IMR-90 (cell line): Measurements from ENCODE around the gene DMXL2. TPM values are rescaled to one million over a fixed set of nuclear protein-coding genes. Genes with fewer than 3 reads are reported as not detected.

Experiments
- ATAC-seq: fragments of 200-7000 bp; cut with Tn5 transposase; 2 replicates; pipeline ENCODE4 v1.9.1; 2020; ENCODE audit warnings: low read depth, mild to moderate bottlenecking, moderate library complexity
- BruUV-seq: library from RNA; stranded (reverse); fragments of 400-500 nt; replicated peaks from 2 replicates; lab custom pipeline; 2021; lab: Mats Ljungman, UMichigan
- CTCF ChIA-PET: fragments of 300-600 bp; formaldehyde crosslinking; extraction: SDS; loops from one replicate; lab custom pipeline; 2021; ENCODE audit warnings: antibody characterized with exemption; lab: Yijun Ruan, JAX
- POLR2A ChIA-PET: fragments of 300-600 bp; sonication (Branson Sonifier 250); formaldehyde crosslinking; loops from one replicate; lab custom pipeline; 2022; ENCODE audit warnings: antibody characterized with exemption; ENCODE audit not compliant: unreplicated experiment; lab: Charles Lee
- DNase-seq: peaks from one replicate; pipeline ENCODE4 v3.0.0; 2013
- H2AFZ ChIP-seq: replicated peaks from 2 replicates; pipeline ENCODE3; 2013; ENCODE audit warnings: low read length, mild to moderate bottlenecking; ENCODE audit not compliant: poor library complexity
- H2AK5ac ChIP-seq: 2 replicates; pipeline ENCODE4 v1.6.1; 2013; ENCODE audit warnings: low read depth, low read length, inconsistent platforms
- H2AK9ac ChIP-seq: replicated peaks from 2 replicates; pipeline ENCODE3; 2013; ENCODE audit warnings: mild to moderate bottlenecking, low read depth, low read length, moderate library complexity; ENCODE audit not compliant: poor library complexity
- H2BK120ac ChIP-seq: 2 replicates; pipeline ENCODE4 v1.6.1; 2013; ENCODE audit warnings: low read depth, low read length, inconsistent platforms
- H2BK15ac ChIP-seq: 3 replicates; pipeline ENCODE4 v1.6.1; 2013; ENCODE audit warnings: low read depth, low read length, inconsistent platforms
- H2BK20ac ChIP-seq: 2 replicates; pipeline ENCODE4 v1.6.1; 2013; ENCODE audit warnings: low read depth, mild to moderate bottlenecking, inconsistent platforms, low read length, moderate library complexity
- H2BK5ac ChIP-seq: 2 replicates; pipeline ENCODE4 v1.6.1; 2013; ENCODE audit warnings: mild to moderate bottlenecking, low read depth, low read length, inconsistent platforms; ENCODE audit not compliant: poor library complexity, severe bottlenecking
- H3K14ac ChIP-seq: replicated peaks from 2 replicates; pipeline ENCODE4 v1.6.1; 2013; ENCODE audit warnings: low read depth, low read length, inconsistent platforms
- H3K18ac ChIP-seq: 2 replicates; pipeline ENCODE4 v1.6.1; 2013; ENCODE audit warnings: low read depth, low read length, control low read depth
- H3K23ac ChIP-seq: 2 replicates; pipeline ENCODE4 v1.6.1; 2013; ENCODE audit warnings: low read depth, low read length, inconsistent platforms
- H3K27ac ChIP-seq: 2 replicates; pipeline ENCODE4 v1.5.1; 2013; ENCODE audit warnings: mild to moderate bottlenecking, control low read depth, low read length; ENCODE audit not compliant: insufficient read depth
- H3K27me3 ChIP-seq: 2 replicates; pipeline ENCODE4 v1.6.1; 2013; ENCODE audit warnings: low read length; ENCODE audit not compliant: control insufficient read depth, insufficient read depth
- H3K36me3 ChIP-seq: 2 replicates; pipeline ENCODE4 v1.6.1; 2013; ENCODE audit warnings: low read length, mixed read lengths; ENCODE audit not compliant: control insufficient read depth, insufficient read depth
- H3K4ac ChIP-seq: 2 replicates; pipeline ENCODE4 v1.6.1; 2013; ENCODE audit warnings: low read depth, low read length, inconsistent platforms
- H3K4me1 ChIP-seq: 2 replicates; pipeline ENCODE4 v1.6.1; 2013; ENCODE audit warnings: low read length, mixed read lengths; ENCODE audit not compliant: control insufficient read depth, insufficient read depth
- H3K4me2 ChIP-seq: 2 replicates; pipeline ENCODE4 v1.6.1; 2013; ENCODE audit warnings: low read depth, mild to moderate bottlenecking, control low read depth, low read length, moderate library complexity
- H3K4me3 ChIP-seq: 2 replicates; pipeline ENCODE4 v1.5.1; 2013; ENCODE audit warnings: low read depth, mild to moderate bottlenecking, control low read depth, low read length, moderate library complexity; ENCODE audit not compliant: insufficient read depth
- H3K56ac ChIP-seq: 2 replicates; pipeline ENCODE4 v1.6.1; 2013; ENCODE audit warnings: low read length, inconsistent platforms; ENCODE audit not compliant: insufficient read depth; ENCODE audit errors: extremely low read depth
- H3K79me1 ChIP-seq, 2 experiments: 2 replicates each; pipeline ENCODE4 v1.6.1; 2013; ENCODE audit warnings: low read length in 2 of 2, inconsistent platforms in 1 of 2, low read depth in 1 of 2
- H3K9ac ChIP-seq: 2 replicates; pipeline ENCODE4 v1.6.1; 2013; ENCODE audit warnings: low read depth, low read length, control low read depth
- H3K9me1 ChIP-seq: 2 replicates; pipeline ENCODE4 v1.6.1; 2013; ENCODE audit warnings: low read length, inconsistent platforms; ENCODE audit not compliant: insufficient read depth
- H3K9me3 ChIP-seq: 2 replicates; pipeline ENCODE4 v1.6.1; 2013; ENCODE audit warnings: low read length; ENCODE audit not compliant: control insufficient read depth, insufficient read depth
- H4K20me1 ChIP-seq: 2 replicates; pipeline ENCODE4 v1.6.1; 2013; ENCODE audit warnings: low read length, inconsistent platforms; ENCODE audit not compliant: insufficient read depth
- H4K5ac ChIP-seq: 2 replicates; pipeline ENCODE4 v1.6.1; 2013; ENCODE audit warnings: mild to moderate bottlenecking, low read depth, low read length, control low read depth
- H4K8ac ChIP-seq, 2 experiments: 2 replicates each; pipeline ENCODE4 v1.6.1; 2013; ENCODE audit warnings: low read depth in 2 of 2, low read length in 2 of 2, control low read depth in 1 of 2, inconsistent platforms in 1 of 2
- H4K91ac ChIP-seq: 2 replicates; pipeline ENCODE4 v1.6.1; 2013; ENCODE audit warnings: low read depth, low read length, inconsistent platforms; ENCODE audit not compliant: insufficient read depth
- CHD1 ChIP-seq: IDR thresholded peaks from 2 replicates; pipeline ENCODE4 v1.6.1; 2012; ENCODE audit warnings: low read depth, low read length, improper control_type of control experiment
- MXI1 ChIP-seq: IDR thresholded peaks from 2 replicates; pipeline ENCODE4 v1.6.1; 2012; ENCODE audit warnings: low read depth, mild to moderate bottlenecking, low read length, moderate library complexity, borderline replicate concordance
- POLR2A ChIP-seq: IDR thresholded peaks from 2 replicates; pipeline ENCODE4 v1.6.1; 2012; ENCODE audit warnings: mild to moderate bottlenecking, low read depth, low read length
- RAD21 ChIP-seq: IDR thresholded peaks from 2 replicates; pipeline ENCODE4 v1.6.1; 2012; ENCODE audit warnings: low read length, improper control_type of control experiment
- RCOR1 ChIP-seq: IDR thresholded peaks from 2 replicates; pipeline ENCODE4 v1.6.1; 2012; ENCODE audit warnings: mild to moderate bottlenecking, low read length, improper control_type of control experiment; ENCODE audit not compliant: insufficient replicate concordance
- RFX5 ChIP-seq: IDR thresholded peaks from 2 replicates; pipeline ENCODE4 v1.8.0; 2012; ENCODE audit warnings: low read depth, mild to moderate bottlenecking, low read length, moderate library complexity
- SMC3 ChIP-seq: fragments of 150-350 bp; IDR thresholded peaks from 2 replicates; pipeline ENCODE4 v1.6.1; 2016; ENCODE audit warnings: low read depth, mild to moderate bottlenecking, antibody characterized with exemption, low read length, moderate library complexity
- WGBS, 2 experiments: methylation state at CpG; one replicate each; pipeline versions ENCODE4 v1.1.5 to v1.1.7; 2013; ENCODE audit warnings: missing lambda C conversion rate in 2 of 2; ENCODE audit not compliant: insufficient read length in 1 of 2; ENCODE audit errors: extremely low coverage in 2 of 2; 5-methylcytosine and 5-hydroxymethylcytosine counted together
- dilution Hi-C: fragments of 300-500 bp; cut with HindIII; formaldehyde crosslinking; loops from one replicate; pipeline ENCODE4 v1.14.3; 2018; ENCODE audit warnings: low sequenced_read_pairs; ENCODE audit not compliant: unreplicated experiment
- in situ Hi-C: fragments of 300-500 bp; cut with MboI; formaldehyde crosslinking; loops from 3 replicates; pipeline ENCODE4 v1.14.3; 2019; ENCODE audit warnings: low sequenced_read_pairs, inconsistent platforms, mixed read lengths
- intact Hi-C: fragments of 100-400 bp; cut with micrococcal nuclease; formaldehyde crosslinking; loops from 2 replicates; pipeline ENCODE4 v1.10.0; 2022
- polyA plus RNA-seq, 3 experiments: library from polyadenylated mRNA; depleted of rRNA; stranded (reverse); fragments of >200 nt; gene quantifications; 2 replicates each; pipeline ENCODE4 v1.2.3, GENCODE V29; 2012; ENCODE audit warnings: low replicate concordance in 1 of 3
- total RNA-seq: library from RNA; depleted of rRNA; stranded (reverse); fragments of >200 nt; gene quantifications from 2 replicates; pipeline ENCODE4 v1.2.3, GENCODE V29; 2012
- TF ChIP-seq, protein P1 (sequence below): conservative IDR thresholded peaks from 2 replicates; pipeline ENCODE4 v1.5.1; 2012; ENCODE audit warnings: mild to moderate bottlenecking, low read depth, low read length, improper control_type of control experiment
- TF ChIP-seq, protein P2 (sequence below): fragments of 150-350 bp; IDR thresholded peaks from 2 replicates; pipeline ENCODE4 v1.6.1; 2016; ENCODE audit warnings: low read depth, mild to moderate bottlenecking, low read length, moderate library complexity, borderline replicate concordance
- TF ChIP-seq, protein P3 (sequence below): fragments of 150-350 bp; IDR thresholded peaks from 2 replicates; pipeline ENCODE4 v1.6.1; 2017; ENCODE audit warnings: mild to moderate bottlenecking, antibody characterized with exemption, low read length, low read depth

Gene DMXL2
- total and polyA plus RNA-seq, 2 of the 4 experiments (the other 2 are of a cell fraction) = 9.7 to 21.9 TPM

DNA sequence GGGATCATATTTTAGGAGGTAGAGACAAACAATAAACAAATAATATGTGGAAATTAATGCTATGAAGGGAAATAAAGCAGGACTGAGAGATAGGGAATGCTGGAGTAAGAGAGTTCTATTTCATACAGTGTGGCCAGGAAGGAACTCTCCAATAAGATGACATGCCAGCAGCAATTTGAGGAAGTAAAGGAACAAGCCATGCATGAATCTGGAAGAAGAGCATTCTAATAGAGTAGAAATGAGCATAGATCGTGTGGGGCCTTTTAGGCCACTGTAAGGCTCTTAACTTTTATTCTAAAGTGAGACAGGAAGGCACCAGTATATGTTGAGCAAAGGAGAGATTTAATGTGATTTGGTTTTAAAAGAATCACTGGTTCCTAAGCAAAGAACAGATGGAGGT lies 126.3 kb downstream of the DMXL2 start:
- H3K9me3 ChIP-seq = no peaks in the 10 kb centered on the region; the same call in 1 of the 2 replicates
- H2AFZ ChIP-seq = no peak overlapping the region
- H4K20me1 ChIP-seq = no peaks in the 10 kb centered on the region
- H3K36me3 ChIP-seq = no peaks in the 10 kb centered on the region
- DNase-seq (no peak), ATAC-seq (no peak)
- ChIA-PET POLR2A (no interaction called here), CTCF (interaction anchor here (0.6 to 1.4 kb wide), 2 partner anchors 41 to 128 kb away, joined by 3 read pairs; no protein-coding TSS in a partner anchor)
- H3K27ac ChIP-seq = no peak overlapping the region
- no peaks in the 10 kb centered on the region for H3K27me3 ChIP-seq
- H3K4me1 ChIP-seq = peaks cover 8% of the 10 kb centered on the region
- BruUV-seq = no TSS peak
- no peak overlapping the region for H3K56ac ChIP-seq
- H2AK5ac ChIP-seq = no peak overlapping the region; the same call in 1 of the 2 replicates
- peak overlapping the region; percentile 87; the same call in 2 of the 3 replicates for H2BK15ac ChIP-seq
- H3K18ac ChIP-seq = peak overlapping the region; percentile 82; the same call in 1 of the 2 replicates
- no CpG with 5 or more reads among the region's 1 CpG for WGBS, 2 experiments
- H3K23ac ChIP-seq = no peak overlapping the region; the same call in 1 of the 2 replicates
- no peak overlapping the region for H3K9ac ChIP-seq
- H2BK120ac ChIP-seq = peak overlapping the region; percentile 94
- in situ Hi-C loops (no loop called here), intact Hi-C loops (loop anchor here (5.0 to 10.0 kb wide), 2 partner anchors 214 to 261 kb away; no protein-coding TSS in a partner anchor), dilution Hi-C loops (no loop called here)
- H4K8ac ChIP-seq = peak overlapping the region in 1 of 2 experiments; percentile 22; a peak in 2 of 4 replicates
- no peak overlapping the region for H4K5ac ChIP-seq
- TF ChIP-seq RCOR1 (no peak), RFX5 (no peak), POLR2A (no peak), RAD21 (no peak), SMC3 (no peak), MXI1 (no peak), CHD1 (no peak)
- TF ChIP-seq, protein P1, sequence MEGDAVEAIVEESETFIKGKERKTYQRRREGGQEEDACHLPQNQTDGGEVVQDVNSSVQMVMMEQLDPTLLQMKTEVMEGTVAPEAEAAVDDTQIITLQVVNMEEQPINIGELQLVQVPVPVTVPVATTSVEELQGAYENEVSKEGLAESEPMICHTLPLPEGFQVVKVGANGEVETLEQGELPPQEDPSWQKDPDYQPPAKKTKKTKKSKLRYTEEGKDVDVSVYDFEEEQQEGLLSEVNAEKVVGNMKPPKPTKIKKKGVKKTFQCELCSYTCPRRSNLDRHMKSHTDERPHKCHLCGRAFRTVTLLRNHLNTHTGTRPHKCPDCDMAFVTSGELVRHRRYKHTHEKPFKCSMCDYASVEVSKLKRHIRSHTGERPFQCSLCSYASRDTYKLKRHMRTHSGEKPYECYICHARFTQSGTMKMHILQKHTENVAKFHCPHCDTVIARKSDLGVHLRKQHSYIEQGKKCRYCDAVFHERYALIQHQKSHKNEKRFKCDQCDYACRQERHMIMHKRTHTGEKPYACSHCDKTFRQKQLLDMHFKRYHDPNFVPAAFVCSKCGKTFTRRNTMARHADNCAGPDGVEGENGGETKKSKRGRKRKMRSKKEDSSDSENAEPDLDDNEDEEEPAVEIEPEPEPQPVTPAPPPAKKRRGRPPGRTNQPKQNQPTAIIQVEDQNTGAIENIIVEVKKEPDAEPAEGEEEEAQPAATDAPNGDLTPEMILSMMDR = no peak
- TF ChIP-seq, protein P2, sequence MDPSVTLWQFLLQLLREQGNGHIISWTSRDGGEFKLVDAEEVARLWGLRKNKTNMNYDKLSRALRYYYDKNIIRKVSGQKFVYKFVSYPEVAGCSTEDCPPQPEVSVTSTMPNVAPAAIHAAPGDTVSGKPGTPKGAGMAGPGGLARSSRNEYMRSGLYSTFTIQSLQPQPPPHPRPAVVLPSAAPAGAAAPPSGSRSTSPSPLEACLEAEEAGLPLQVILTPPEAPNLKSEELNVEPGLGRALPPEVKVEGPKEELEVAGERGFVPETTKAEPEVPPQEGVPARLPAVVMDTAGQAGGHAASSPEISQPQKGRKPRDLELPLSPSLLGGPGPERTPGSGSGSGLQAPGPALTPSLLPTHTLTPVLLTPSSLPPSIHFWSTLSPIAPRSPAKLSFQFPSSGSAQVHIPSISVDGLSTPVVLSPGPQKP = no peak
- TF ChIP-seq, protein P3, sequence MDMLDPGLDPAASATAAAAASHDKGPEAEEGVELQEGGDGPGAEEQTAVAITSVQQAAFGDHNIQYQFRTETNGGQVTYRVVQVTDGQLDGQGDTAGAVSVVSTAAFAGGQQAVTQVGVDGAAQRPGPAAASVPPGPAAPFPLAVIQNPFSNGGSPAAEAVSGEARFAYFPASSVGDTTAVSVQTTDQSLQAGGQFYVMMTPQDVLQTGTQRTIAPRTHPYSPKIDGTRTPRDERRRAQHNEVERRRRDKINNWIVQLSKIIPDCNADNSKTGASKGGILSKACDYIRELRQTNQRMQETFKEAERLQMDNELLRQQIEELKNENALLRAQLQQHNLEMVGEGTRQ = no peak
- no peak overlapping the region for H2AK9ac ChIP-seq
- H2BK20ac ChIP-seq = peak overlapping the region; percentile 96
- peaks cover 2% of the 10 kb centered on the region; the same call in 1 of the 2 replicates for H3K9me1 ChIP-seq
- H3K4ac ChIP-seq = peak overlapping the region; percentile 89; the same call in 1 of the 2 replicates
- no peak overlapping the region for H3K4me3 ChIP-seq
- no peak overlapping the region for H3K4me2 ChIP-seq
- H4K91ac ChIP-seq = peak overlapping the region; percentile 87
- no peak overlapping the region for H3K14ac ChIP-seq
- H2BK5ac ChIP-seq = peak overlapping the region; percentile 8
- no peaks in the 10 kb centered on the region for H3K79me1 ChIP-seq
